ENCODE data around the gene ANKRD53.
"Not testable (repeated sequence)": the region's sequence is repeated elsewhere in the genome, so short reads cannot be mapped to it uniquely, and the experiment has no call there.

The ANKRD53 gene

GRCh38 chr2:71006323-71006722 lies 27.9 kb downstream of the ANKRD53 start:
- no peaks in the 10 kb centered on the region for H3K9me3 ChIP-seq (ENCODE audit: low read length)
- no peak overlapping the region for H3K27ac ChIP-seq (ENCODE audit: low read depth, low read length)
- no peaks in the 10 kb centered on the region for H3K36me3 ChIP-seq (ENCODE audit: insufficient read depth, low read length)
- peaks cover 1% of the 10 kb centered on the region for H3K4me1 ChIP-seq (ENCODE audit: insufficient read depth, low read length)
- H3K4me3 ChIP-seq (ENCODE audit: low read depth in 1 of 2, low read length in 2 of 2): no peak overlapping the region
- no peaks in the 10 kb centered on the region for H3K27me3 ChIP-seq (ENCODE audit: control insufficient read depth in 1 of 2, insufficient read depth in 2 of 2, low read length in 2 of 2)
- H3K9ac ChIP-seq (ENCODE audit: low read length): no peak overlapping the region

- no peak overlapping the region for H3K9ac ChIP-seq (ENCODE audit: low read length)
- H3K27me3 ChIP-seq (ENCODE audit: control insufficient read depth in 1 of 2, insufficient read depth in 2 of 2, low read length in 2 of 2): no peaks in the 10 kb centered on the region
- no peaks in the 10 kb centered on the region for H3K9me3 ChIP-seq (ENCODE audit: low read length)
- H3K27ac ChIP-seq (ENCODE audit: low read depth, low read length): no peak overlapping the region
- H3K36me3 ChIP-seq (ENCODE audit: insufficient read depth, low read length): no peaks in the 10 kb centered on the region
- H3K4me3 ChIP-seq (ENCODE audit: low read depth in 1 of 2, low read length in 2 of 2): no peak overlapping the region
- H3K4me1 ChIP-seq (ENCODE audit: insufficient read depth, low read length): no peaks in the 10 kb centered on the region
Observed at GRCh38 chr2:71006955-71007799, 28.7 kb downstream of the ANKRD53 start.

GRCh38 chr2:71008342-71008741 lies 29.9 kb downstream of the ANKRD53 start:
- H3K9me3 ChIP-seq (ENCODE audit: low read length): no peaks in the 10 kb centered on the region
- H3K36me3 ChIP-seq (ENCODE audit: insufficient read depth, low read length): no peaks in the 10 kb centered on the region
- no peak overlapping the region for H3K27ac ChIP-seq (ENCODE audit: low read depth, low read length)
- no peak overlapping the region for H3K4me3 ChIP-seq (ENCODE audit: low read depth in 1 of 2, low read length in 2 of 2)
- no peaks in the 10 kb centered on the region for H3K27me3 ChIP-seq (ENCODE audit: control insufficient read depth in 1 of 2, insufficient read depth in 2 of 2, low read length in 2 of 2)
- H3K4me1 ChIP-seq (ENCODE audit: insufficient read depth, low read length): no peaks in the 10 kb centered on the region
- no peak overlapping the region for H3K9ac ChIP-seq (ENCODE audit: low read length)

- H3K9me3 ChIP-seq (ENCODE audit: low read length); H3K4me1 ChIP-seq (ENCODE audit: insufficient read depth, low read length); H3K9ac ChIP-seq (ENCODE audit: low read length); H3K4me3 ChIP-seq (ENCODE audit: low read depth in 1 of 2, low read length in 2 of 2); H3K27me3 ChIP-seq (ENCODE audit: control insufficient read depth in 1 of 2, insufficient read depth in 2 of 2, low read length in 2 of 2); H3K27ac ChIP-seq (ENCODE audit: low read depth, low read length); H3K36me3 ChIP-seq (ENCODE audit: insufficient read depth, low read length): not testable (repeated sequence)
Observed at GRCh38 chr2:71011786-71012185, 33.4 kb downstream of the ANKRD53 start.

GRCh38 chr2:71018625-71019024 lies 40.2 kb downstream of the ANKRD53 start:
- no peaks in the 10 kb centered on the region for H3K27me3 ChIP-seq (ENCODE audit: control insufficient read depth in 1 of 2, insufficient read depth in 2 of 2, low read length in 2 of 2)
- H3K27ac ChIP-seq (ENCODE audit: low read depth, low read length): no peak overlapping the region
- no peak overlapping the region for H3K4me3 ChIP-seq (ENCODE audit: low read depth in 1 of 2, low read length in 2 of 2)
- H3K9me3 ChIP-seq (ENCODE audit: low read length): no peaks in the 10 kb centered on the region
- H3K4me1 ChIP-seq (ENCODE audit: insufficient read depth, low read length): no peaks in the 10 kb centered on the region
- no peaks in the 10 kb centered on the region for H3K36me3 ChIP-seq (ENCODE audit: insufficient read depth, low read length)
- H3K9ac ChIP-seq (ENCODE audit: low read length): no peak overlapping the region

GRCh38 chr2:71019989-71020388 lies 41.6 kb downstream of the ANKRD53 start:
- not testable (repeated sequence) for H3K27me3 ChIP-seq (ENCODE audit: control insufficient read depth in 1 of 2, insufficient read depth in 2 of 2, low read length in 2 of 2); H3K9ac ChIP-seq (ENCODE audit: low read length); H3K27ac ChIP-seq (ENCODE audit: low read depth, low read length); H3K36me3 ChIP-seq (ENCODE audit: insufficient read depth, low read length); H3K9me3 ChIP-seq (ENCODE audit: low read length); H3K4me3 ChIP-seq (ENCODE audit: low read depth in 1 of 2, low read length in 2 of 2); H3K4me1 ChIP-seq (ENCODE audit: insufficient read depth, low read length)

GRCh38 chr2:71021394-71021793 lies 43.0 kb downstream of the ANKRD53 start:
- H3K27ac ChIP-seq (ENCODE audit: low read depth, low read length); H3K4me3 ChIP-seq (ENCODE audit: low read depth in 1 of 2, low read length in 2 of 2): not testable (repeated sequence)

GRCh38 chr2:71023553-71024243 lies 45.3 kb downstream of the ANKRD53 start:
- not testable (repeated sequence) for H3K9ac ChIP-seq (ENCODE audit: low read length); H3K27ac ChIP-seq (ENCODE audit: low read depth, low read length); H3K4me1 ChIP-seq (ENCODE audit: insufficient read depth, low read length); H3K27me3 ChIP-seq (ENCODE audit: control insufficient read depth in 1 of 2, insufficient read depth in 2 of 2, low read length in 2 of 2); H3K9me3 ChIP-seq (ENCODE audit: low read length); H3K4me3 ChIP-seq (ENCODE audit: low read depth in 1 of 2, low read length in 2 of 2); H3K36me3 ChIP-seq (ENCODE audit: insufficient read depth, low read length)

More at GRCh38 chr2:71021394-71021793, 43.0 kb downstream of the ANKRD53 start:
- not testable (repeated sequence) for H3K9ac ChIP-seq (ENCODE audit: low read length); H3K36me3 ChIP-seq (ENCODE audit: insufficient read depth, low read length); H3K4me1 ChIP-seq (ENCODE audit: insufficient read depth, low read length); H3K9me3 ChIP-seq (ENCODE audit: low read length); H3K27me3 ChIP-seq (ENCODE audit: control insufficient read depth in 1 of 2, insufficient read depth in 2 of 2, low read length in 2 of 2)

All from muscle layer of colon (tissue), 2 donors.